AG09309 (cell line): Measurements from ENCODE around the gene PCDHGA1.
A peak's percentile ranks its signal among the peaks of the same experiment; 100 is the strongest.

Source experiments
- DNase-seq: peaks from one replicate; pipeline ENCODE4 v3.0.0-alpha.2; 2010; ENCODE audit warnings: low read depth
- H3K4me3 ChIP-seq: 2 replicates; pipeline ENCODE4 v1.5.1; 2011; ENCODE audit warnings: mild to moderate bottlenecking, low read depth, low read length, moderate library complexity; ENCODE audit not compliant: control insufficient read depth
- TF ChIP-seq, protein P1 (sequence below): IDR thresholded peaks from 2 replicates; pipeline ENCODE4 v1.5.1; 2011; ENCODE audit warnings: mild to moderate bottlenecking, low read depth, low read length, inconsistent platforms; ENCODE audit not compliant: insufficient read depth, control insufficient read depth; ENCODE audit errors: missing control alignments

PCDHGA1 gene

DNA sequence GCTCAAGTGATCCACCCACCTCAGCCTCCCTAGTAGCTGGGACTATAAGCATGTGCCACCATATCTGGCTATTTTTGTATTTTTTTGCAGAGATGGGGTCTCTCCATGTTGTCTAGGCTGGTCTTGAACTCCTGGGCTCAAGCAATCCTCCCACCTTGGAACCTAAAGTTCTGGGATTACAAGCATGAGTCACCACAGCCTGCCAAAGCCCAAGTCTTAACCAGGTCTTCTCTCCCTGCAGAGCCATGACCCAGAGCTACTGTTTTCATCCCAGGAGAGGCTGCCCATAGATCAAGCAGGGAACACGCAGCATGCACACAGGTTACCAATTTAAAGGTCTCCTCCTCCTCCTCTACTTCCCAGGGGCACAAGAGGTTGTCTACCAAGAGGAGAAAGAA, 188.3 kb downstream of the PCDHGA1 start:
- TF ChIP-seq, protein P1, sequence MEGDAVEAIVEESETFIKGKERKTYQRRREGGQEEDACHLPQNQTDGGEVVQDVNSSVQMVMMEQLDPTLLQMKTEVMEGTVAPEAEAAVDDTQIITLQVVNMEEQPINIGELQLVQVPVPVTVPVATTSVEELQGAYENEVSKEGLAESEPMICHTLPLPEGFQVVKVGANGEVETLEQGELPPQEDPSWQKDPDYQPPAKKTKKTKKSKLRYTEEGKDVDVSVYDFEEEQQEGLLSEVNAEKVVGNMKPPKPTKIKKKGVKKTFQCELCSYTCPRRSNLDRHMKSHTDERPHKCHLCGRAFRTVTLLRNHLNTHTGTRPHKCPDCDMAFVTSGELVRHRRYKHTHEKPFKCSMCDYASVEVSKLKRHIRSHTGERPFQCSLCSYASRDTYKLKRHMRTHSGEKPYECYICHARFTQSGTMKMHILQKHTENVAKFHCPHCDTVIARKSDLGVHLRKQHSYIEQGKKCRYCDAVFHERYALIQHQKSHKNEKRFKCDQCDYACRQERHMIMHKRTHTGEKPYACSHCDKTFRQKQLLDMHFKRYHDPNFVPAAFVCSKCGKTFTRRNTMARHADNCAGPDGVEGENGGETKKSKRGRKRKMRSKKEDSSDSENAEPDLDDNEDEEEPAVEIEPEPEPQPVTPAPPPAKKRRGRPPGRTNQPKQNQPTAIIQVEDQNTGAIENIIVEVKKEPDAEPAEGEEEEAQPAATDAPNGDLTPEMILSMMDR = no peak
- no peak for DNase-seq

GRCh38 chr5:141519605-141520565, 189.6 kb downstream of the PCDHGA1 start:
- no peak for DNase-seq
- TF ChIP-seq, protein P1 = no peak
- H3K4me3 ChIP-seq = no peak overlapping the region

More for the DNA sequence above, 188.3 kb downstream of the PCDHGA1 start:
- no peak overlapping the region for H3K4me3 ChIP-seq

DNA sequence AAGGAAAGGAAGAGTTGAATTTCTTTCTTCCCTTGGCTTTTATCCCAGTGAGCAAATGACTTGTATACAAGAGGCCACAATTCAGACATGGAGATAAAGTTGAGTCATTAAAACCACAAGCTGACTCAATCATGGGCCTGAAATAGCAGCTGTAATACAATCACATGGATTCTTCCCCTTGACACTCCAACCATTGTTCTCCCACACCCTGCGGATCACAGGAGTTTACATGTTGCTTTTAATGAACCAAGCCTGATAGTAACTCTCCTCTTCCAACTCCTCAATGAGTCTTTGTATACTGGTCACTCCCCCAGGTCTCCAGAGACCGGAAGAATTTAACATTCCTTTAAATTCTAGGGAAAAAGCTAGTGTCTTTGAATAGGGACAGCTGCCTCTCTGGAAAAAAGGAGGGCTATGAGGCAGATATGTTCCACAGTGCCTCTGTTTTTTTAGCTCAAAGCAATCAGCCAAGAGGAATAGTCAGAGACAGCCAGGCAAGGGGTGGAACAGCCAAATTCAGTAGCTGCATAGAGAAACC, 191.0 kb downstream of the PCDHGA1 start:
- peak; percentile 99 for DNase-seq
- H3K4me3 ChIP-seq = no peak overlapping the region
- TF ChIP-seq, protein P1 = no peak

DNA sequence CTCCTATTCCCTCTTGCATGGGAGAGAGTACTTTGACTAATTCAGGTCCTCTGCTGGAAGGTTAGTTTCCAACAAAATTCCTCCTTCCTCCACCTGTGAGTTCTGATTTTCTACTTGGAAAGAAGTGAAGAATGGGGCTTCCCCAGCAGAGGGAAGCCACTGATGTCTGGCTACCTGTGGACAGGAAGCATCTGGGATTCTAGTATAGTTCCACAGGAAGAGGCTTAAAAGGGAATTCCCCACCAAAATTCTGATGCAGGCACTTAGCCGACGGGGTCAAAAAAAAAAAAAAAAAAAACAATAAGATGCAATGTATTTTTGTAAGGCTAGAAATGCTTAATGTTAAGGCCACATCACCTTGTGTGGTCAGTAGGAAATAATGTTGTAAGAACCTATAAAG, 192.0 kb downstream of the PCDHGA1 start:
- no peak for DNase-seq
- TF ChIP-seq, protein P1 = no peak
- H3K4me3 ChIP-seq = no peak overlapping the region

DNA sequence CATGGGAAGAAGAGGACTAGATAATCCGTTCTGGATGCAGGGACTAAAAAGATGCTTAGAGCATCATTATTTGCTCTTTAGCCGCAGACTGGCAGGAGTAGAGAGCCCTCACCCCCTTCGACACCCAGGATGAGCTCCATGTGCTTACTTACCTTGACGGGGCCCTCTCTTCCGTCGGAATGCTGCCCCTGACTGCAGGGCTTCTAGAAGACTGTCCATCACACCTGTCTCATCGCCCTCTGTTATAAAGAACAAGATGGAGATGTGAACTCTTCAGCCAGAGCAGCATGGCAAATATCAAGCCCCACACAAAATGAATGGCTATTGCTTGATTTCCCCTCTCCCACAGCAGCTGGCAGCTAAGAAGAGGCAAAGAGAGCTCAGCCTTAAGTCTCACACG, 193.7 kb downstream of the PCDHGA1 start:
- TF ChIP-seq, protein P1 = no peak
- no peak for DNase-seq
- H3K4me3 ChIP-seq = no peak overlapping the region

DNA sequence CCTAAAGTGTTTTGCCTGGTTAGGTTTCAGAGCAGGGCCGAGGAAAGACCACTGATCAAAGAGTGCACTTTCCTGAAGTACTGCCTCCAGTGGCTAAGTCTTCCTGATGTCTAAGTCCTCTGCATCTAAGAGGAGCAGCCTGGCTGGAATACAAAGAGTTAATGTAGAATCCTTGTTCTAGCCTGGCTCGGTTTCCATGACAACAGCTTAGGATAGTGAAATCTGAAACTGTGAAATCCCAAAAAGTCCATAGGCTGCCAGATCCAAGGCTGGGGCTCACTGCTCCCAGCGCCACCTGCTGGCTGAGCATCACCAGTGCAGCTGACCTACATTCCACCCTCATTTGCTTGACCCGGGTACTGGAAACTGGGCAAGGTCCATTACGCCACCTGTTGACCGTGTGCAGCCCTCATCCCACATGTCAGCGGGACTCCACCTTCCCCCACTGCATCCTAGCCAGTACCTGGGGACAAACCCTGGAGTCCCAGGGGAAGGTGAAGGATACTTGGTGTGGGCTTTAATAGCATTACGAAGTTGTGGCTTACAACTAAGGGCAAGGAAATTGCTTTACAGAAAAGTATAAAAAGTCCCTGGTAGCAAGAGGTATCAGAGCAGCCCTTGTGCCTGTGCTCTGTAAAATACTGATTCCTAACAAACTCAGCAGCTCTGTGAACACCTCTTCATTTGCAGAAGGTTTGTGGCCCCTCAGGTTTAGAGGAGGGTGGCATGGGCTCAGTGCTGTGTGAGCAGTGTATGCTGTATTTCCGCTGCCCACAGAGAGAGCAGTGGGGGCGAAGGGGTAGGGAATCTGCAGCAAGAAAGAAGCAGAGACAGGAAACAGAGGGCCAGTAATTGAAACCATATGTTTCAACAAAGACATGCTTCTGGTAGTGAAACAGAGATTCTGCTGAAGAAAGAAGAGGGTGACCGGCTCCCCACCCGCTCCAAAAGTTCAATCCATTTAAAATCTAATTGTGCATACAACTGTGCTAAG, 194.6 kb downstream of the PCDHGA1 start:
- peak overlapping the region; percentile 4 for H3K4me3 ChIP-seq
- TF ChIP-seq, protein P1 = peak; percentile 99
- peak; percentile 92 for DNase-seq
